Amniotic epithelial cell (primary cell): ENCODE measurements around the gene ATAD2B.
"Not testable (repeated sequence)": the region's sequence is repeated elsewhere in the genome, so short reads cannot be mapped to it uniquely, and the experiment has no call there.

Experiments
- DNase-seq: peaks from one replicate; pipeline ENCODE4 v3.0.0-alpha.2; 2010; ENCODE audit warnings: low read depth

ATAD2B gene

DNA sequence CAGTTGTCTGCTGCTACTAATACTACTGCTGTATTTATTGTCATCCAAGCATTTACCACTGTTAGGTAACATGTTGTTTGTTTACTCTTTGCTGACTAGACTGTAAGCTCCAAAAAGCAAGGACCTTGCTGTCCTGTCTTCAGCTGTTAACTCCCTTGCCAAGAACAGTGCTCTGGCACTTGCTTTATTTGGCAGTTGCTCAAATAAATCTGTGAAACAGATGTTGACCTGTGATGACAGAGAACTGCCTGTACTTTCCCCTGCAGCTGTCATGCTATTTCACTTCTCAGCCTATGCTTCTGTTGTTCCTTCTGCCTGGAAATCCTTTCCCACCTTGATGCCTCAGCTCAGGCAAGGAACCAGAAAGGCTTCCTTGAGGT is 181.2 kb downstream of the ATAD2B start:
- peak; percentile 57 for DNase-seq

GRCh38 chr2:23745068-23745725 is 181.7 kb downstream of the ATAD2B start:
- DNase-seq = no peak

DNA sequence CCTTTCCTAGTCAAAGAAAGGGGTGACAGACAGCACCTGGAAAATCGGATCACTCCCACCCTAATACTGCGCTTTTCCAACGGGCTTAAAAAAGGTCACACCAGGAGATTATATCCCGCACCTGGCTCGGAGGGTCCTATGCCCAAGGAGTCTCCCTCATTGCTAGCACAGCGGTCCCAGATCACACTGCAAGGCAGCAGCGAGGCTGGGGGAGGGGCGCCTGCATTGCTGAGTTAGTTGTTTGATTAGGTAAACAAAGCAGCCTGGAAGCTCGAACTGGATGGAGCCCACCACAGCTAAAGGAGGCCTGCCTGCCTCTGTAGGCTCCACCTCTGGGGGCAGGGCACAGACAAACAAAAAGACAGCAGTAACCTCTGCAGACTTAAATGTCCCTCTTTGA is 190.1 kb downstream of the ATAD2B start:
- DNase-seq = not testable (repeated sequence)

DNA sequence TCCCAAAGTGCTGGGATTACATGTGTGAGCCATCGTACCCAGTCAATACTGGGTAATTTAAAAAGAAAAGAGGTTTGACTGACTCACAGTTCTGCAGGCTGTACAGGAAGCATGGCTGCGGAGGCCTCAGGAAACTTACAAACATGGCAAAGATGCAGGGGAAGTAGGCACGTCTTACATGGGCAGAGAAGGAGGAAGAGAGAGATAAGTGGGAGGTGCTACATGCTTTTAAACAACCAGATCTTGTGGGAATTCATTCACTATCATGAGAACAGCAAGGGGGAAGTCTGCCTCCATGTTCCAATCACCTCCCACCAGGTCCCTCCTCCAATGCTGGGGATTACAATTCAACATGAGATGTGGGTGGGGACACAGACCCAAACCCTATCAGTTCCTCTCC is 192.5 kb downstream of the ATAD2B start:
- DNase-seq = no peak

DNA sequence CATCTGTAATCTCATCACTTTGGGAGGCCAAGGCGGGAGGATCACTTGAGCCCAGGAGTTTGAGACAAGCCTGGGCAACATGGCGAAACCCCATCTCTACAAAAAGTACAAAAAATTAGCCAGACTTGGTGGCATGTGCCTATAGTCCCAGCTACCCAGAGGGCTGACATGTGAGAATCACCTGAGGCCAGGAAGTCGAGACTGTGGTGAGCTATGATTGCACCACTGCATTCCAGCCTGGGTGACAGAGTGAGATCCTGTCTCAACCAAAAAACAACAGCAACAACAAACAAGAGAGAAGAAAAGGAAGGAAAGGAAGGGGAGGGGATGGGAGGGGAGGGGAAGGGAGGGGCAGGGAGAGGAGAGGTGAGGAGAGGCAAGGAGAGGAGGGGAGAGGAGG is 203.9 kb downstream of the ATAD2B start:
- DNase-seq = peak; percentile 10

DNA sequence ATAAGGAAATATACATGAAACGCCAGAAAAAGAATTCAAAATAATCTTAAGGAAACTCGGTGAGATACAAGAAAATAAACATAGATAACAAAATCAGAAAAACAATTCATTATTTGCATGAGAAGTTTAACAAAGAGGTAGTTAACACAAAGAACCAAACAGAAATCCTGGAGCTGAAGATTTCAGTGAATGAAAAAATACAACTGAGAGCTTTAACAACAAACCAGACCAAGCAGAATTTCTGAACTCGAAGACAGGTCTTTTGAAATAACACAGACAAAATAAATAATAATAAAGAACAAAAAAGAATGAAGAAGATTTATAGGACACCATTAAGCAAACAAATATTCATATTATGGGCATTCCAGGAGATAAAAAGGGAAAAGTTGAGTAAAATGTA is 204.7 kb downstream of the ATAD2B start:
- DNase-seq = no peak

DNA sequence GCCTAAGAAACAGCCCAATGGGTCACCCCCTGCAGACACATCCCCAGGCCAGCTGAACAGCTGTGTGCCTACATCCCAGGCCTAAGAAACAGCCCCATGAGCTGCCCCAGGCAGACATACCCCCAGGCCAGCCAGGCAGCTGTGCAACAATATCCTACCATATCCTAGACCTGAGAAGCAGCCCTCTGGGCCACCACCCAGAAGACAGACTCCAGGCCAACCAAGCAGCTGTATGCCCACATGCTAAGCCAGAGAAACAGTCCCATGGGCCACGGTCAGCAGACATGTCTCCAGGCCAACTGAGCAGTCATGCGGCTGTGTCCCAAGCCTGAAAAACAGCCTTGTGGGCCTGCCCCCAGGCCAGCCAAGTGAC is 205.5 kb downstream of the ATAD2B start:
- no peak for DNase-seq

DNA sequence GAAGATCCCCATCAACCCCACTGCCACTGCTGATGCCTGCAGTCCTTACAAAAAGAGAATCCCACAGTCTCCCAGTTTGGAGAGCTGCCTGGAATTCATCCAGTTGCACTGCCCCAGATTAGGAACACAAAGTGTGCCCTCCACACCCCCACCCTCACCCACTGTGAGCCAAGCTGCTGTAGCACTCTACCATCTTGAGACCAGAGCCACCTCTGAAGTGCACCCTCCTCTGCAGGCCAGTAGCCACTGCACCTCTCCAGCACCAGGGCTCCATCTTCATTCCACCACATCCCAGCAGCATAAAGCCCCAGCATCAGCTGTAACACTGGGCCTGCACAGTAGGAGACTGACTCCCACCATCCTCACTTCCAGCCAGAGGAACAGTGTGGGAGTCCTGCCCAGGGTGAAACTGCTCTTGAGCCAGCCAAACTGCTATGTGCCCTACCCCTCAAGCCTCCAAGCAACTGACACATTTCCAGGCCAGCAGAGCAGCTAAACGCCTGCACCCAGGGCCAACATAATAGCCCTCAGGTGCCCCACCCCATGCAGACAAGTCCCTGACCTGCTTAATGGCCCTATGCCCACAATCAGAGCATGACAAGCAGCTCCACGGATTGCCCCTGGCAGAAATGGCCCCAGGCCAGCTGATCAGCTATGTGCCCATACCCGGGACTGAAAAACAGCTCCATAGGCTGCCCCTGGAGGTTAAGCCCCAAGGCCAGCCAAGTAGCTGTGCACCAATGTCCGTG is 206.0 kb downstream of the ATAD2B start:
- DNase-seq = no peak

GRCh38 chr2:23719716-23720115 is 207.2 kb downstream of the ATAD2B start:
- no peak for DNase-seq

GRCh38 chr2:23718931-23719700 is 207.8 kb downstream of the ATAD2B start:
- no peak for DNase-seq

- peak; percentile 66 for DNase-seq
Observed at GRCh38 chr2:23713351-23713750, 213.6 kb downstream of the ATAD2B start.

- DNase-seq = no peak
Observed at GRCh38 chr2:23712756-23713151, 214.2 kb downstream of the ATAD2B start.

DNA sequence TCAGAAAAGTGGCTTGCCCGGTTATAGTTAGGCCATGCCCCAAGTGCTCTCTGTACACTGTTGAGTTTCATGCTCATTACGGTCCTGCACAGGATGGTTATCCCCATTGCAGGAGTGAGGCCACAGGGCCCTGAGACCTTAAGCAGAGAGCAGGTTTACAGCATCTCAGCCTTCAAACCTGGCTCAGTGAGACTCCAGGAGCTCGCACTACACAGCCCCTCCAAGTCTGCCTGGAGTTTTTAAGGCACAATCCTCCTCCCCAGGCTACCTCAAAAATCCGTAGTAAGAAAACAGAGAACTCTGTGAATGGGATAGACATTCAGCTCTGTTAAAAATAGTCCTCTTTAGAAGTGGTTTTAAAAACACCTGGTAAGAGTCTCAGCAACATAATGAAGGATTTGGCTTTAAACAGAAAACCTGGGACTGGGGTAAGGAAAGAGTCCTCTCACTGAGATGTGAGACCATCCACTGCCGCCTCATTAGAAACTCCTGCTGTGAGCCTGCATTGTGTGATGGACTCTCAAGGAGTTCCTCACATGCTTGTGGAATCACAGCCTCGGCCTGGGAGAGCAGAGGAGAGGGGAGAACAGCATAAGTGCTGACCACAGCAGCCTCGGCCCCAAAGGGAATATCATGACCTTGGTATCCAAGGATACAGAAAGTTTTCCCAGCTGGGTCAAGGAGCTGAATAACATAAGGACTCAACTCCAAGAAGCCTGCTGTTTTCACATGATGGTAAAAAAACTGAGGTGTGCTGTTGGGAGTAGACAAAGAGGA is 214.8 kb downstream of the ATAD2B start:
- DNase-seq = peak; percentile 64

- no peak for DNase-seq
Observed at GRCh38 chr2:23709311-23709710, 217.6 kb downstream of the ATAD2B start.

DNA sequence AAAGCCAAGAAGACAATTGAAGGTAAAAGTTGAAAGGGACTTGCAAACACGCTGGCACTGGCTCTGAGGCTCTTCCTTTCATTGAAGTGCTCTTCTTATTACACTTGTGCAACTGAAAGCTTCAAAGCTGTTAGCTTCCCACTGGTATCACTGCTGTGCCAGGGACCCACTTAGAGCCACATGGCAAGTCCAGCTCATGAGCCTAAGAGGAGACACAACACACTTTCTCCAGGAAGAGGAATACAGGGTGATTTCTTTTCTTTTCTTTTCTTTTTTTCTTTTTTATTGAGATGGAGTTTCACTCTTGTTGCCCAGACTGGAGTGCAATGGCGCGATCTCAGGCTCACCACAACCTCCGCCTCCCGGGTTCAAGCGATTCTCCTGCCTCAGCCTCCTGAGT is 218.2 kb downstream of the ATAD2B start:
- no peak for DNase-seq

DNA sequence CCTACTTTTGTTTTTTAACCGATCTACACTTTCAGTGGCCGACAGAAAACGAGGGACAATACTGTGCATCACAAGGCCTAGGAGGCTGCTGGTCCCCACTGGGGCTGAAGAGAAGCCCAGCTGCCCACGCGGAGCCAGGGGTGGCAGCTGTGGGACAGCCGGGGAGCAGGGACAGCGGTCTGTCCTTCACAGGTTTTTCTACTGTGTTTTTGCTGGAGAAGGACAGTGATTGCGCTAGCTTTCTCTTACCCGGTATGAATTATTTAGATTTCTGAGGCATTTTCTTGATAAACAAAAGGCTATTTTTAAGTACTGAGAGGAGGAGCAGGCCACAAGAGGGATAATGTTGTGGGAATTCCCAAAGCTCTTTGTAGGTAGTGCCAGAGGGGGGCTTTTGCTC is 219.8 kb downstream of the ATAD2B start:
- DNase-seq = no peak

DNA sequence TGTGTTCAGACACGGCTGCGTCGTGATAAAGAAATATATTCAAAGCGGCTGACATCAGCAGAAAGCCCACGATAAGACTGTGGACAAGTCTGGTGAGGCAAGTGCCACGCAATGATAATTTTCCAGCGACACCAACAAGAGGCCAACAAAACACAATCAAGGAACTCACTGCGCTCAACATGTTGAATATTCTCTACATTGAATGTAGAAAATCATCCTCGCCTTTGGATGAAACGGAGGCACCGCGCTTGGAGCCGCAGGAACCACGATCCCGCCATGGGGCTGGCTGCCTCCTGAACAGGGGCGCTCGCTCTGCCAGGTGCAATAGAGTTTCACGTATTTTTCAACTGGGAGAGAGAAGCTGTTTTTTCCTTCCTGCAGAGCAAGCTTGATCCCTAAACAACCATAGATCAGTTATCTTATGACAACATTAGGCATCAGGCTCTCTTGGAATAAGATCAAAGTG is 220.3 kb downstream of the ATAD2B start:
- DNase-seq = no peak

- no peak for DNase-seq
Observed at GRCh38 chr2:23705771-23706612, 220.9 kb downstream of the ATAD2B start.

DNA sequence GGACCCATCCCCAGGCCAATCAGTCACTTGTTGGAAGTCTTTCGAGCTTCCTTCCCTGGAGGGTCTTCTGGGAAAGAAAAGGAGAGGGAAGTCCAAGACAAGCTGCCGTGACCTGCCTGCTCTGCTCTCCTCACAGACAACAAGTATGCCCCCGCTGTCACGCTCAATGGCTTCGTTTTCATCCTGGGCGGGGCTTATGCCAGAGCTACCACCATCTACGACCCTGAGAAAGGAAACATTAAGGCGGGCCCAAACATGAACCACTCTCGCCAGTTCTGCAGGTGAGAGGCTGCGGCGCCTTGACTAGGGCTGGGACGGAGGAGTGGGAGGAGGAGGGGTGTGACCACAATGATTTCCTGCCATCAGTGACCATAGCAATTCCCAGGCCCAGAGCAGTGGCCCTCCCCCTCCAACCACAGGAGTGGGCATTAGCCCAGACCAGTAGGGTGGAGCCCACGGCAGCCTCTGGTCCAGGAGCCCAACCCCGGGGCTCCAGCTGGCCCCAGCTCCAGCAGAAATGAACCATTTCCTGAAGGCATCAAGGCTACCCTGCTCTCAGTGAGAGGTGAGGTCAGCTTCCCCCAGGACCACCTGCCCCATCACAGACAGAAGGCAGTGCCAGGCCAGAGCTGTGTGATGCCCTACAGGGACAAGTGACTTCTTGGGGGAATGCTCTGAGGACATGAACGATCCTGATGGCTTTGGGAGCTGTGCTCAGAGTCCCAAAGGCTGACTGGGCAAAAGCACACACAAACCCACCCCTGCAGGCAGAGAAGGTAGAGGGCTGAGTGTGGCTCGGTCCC is 223.1 kb downstream of the ATAD2B start:
- no peak for DNase-seq

DNA sequence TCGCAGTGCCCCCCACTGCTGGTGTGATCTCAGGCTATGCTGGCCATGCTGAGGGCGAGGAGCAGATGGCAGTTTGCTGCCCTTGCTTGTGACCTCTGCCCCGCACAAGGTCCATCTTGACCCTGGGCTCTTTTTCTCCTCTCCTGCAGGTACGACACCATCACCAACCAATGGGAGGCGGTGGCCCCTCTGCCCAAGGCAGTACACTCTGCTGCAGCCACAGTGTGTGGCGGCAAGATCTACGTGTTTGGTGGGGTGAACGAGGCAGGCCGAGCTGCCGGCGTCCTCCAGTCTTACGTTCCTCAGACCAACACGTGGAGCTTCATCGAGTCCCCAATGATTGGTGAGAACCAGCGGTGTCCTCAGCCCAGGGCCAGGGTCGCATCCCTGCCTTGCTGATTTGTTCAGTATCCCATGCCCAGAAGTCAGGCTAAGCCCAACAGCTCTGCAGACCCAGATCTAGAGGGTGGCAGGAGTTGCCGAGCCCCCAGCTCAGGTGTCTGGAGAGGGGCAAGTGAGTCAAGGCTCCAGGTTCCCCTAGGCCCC is 223.8 kb downstream of the ATAD2B start:
- DNase-seq = no peak
